Cardiac septum (tissue), 1 donor: ENCODE results near the gene BLCAP. TPM values are rescaled to one million over a fixed set of nuclear protein-coding genes. Genes with fewer than 3 reads are reported as not detected.

Experiments used
- DNase-seq: peaks from one replicate; pipeline ENCODE4 v3.0.0-alpha.2; 2020; ENCODE audit warnings: low spot score
- intact Hi-C: fragments of 100-400 bp; cut with DNase I; formaldehyde crosslinking; loops from one replicate; pipeline ENCODE4 v1.14.0; 2022
- total RNA-seq: library from RNA; stranded (reverse); fragmentation: NEBNext Ultra II Directional; extraction: Animal tissue kit (Norgen Biotek cat#: 25700); gene quantifications from one replicate; pipeline ENCODE4 v1.2.1, GENCODE V29; 2021
- donor health status: DM: no; HTN: no; CAD: no.

Gene BLCAP
- total RNA-seq, 1 donor from 2014 or later, result 89.3 TPM

DNA sequence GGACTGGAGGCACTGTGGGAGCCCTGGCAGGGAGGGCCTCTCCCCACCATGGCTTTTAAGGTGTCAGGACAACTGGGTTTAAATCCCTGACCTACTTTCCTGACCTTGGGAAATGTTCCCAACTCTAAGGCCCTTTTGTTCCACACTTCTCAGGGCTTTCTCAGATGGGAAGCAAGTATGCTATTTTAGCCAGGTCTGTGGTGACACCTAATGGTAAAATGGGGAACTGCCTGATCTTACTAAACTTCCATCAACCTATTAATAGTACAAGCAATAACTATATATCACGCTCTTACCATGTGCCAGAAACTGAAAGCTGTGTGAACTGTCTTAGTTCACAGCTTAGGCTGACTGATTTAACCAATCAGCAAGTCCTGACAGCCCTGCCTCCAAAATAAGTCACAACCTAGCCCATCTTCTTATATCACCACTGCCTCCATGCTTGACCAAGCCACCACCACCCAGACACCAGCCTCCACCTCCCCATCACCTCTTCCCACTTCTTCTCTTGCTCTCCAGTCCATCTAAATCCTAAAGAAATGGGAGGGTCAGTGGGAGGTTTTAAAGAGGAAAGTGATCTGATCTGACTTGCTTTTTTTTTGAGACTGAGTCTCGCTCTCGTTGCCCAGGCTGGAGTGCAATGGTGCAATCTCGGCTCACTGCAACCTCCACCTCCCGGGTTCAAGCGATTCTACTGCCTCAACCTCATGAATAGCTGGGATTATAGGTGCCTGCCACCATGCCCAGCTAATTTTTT lies 6.9 kb upstream of the BLCAP start:
- intact Hi-C loops, result loop anchor here (2.0 kb wide), 2 partner anchors 264 to 340 kb away; no protein-coding TSS in a partner anchor
- DNase-seq, result no peak

DNA sequence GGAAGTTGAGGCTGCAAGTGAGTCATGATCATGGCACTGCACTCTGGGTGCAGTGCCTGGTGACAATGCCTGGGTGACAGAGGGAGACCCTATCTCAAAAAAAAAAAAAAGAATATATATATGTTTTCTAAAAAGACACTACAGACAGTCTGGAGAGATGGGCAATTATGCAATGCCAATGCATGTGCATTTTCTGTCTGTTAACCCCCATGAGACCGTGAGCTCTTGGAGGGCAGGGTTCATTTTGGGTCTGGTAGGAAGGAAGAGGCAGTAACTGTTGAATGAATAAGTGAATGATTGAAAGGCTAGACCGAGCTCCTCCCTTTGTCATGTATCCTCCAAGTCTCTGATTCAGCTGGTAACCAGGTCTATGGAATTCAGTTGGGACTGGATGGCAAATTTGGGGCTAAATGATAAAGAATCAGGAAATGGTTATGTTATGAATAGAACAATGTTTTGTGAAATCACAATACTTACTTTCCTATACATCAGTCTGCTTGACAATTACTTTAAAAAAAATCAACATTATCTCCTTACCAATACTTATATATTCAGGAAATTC lies 5.6 kb upstream of the BLCAP start:
- no peak for DNase-seq
- intact Hi-C loops, result no loop called here

DNA sequence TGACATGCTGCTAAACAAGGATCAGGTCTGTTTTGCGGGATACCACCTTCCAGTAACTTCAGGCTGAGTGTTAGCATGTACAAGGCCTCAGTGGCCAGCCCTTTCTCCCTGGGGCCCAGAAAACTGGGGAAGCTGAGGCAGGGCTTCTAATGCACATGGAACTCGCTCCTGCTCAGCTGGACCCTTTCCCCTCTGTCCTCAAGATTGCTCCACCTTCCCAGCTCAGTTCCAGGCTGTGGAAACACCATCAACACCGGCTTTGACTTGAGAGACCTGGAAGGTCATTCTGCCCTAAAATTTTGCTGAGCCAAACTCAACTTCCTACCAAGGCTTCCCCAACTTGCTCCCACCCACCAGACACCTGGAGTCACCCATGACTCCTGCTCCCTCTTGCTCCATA lies 4.2 kb upstream of the BLCAP start:
- intact Hi-C loops, result no loop called here
- no peak for DNase-seq

DNA sequence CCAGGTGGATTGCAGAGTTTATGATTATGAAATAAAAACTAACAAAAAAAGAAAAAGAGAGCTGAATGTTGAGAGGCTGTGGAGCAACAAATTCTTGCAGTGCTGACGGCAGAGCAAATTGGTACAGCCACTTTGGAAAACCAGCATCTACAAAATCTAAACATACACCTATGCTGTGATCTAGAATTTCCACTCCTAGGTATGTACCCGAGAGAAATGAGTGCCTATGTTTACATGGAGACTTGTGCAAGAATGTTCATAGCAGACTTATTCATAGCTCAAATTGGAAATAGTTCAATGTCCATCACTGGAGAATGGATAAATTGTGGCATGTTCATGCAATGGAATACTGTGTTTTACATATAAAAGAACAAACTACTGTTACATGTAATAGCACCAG lies 3.0 kb upstream of the BLCAP start:
- intact Hi-C loops, result no loop called here
- no peak for DNase-seq

DNA sequence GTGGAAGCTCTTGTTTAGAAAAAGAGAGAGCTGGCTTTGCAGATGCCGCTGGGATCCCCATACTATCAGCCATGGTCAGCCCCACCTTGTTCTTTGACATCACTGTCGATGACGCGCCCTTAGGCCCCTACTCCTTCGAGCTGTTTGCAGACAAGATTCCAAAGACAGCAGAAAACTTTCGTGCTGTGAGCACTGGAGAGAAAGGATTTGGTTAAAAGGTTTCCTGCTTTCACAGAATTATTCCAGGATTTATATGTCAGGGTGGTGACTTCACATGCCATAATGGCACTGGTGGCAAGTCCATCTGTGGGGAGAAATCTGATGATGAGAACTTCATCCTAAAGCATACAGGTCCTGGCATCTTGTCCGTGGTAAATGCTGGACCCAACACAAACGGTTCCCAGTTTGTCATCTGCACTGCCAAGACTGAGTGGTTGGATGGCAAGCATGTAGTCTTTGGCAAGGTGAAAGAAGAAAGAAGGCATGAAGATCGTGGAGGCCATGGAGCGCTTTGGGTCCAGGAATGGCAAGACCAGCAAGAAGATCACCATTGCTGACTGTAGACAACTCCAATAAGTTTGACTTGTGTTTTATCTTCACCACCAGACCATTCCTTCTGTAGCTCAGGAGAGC lies 2.4 kb upstream of the BLCAP start:
- intact Hi-C loops, result loop anchor here (5.0 kb wide), 2 partner anchors 143 to 243 kb away; partner anchors contain the start of gene MANBAL
- no peak for DNase-seq

DNA sequence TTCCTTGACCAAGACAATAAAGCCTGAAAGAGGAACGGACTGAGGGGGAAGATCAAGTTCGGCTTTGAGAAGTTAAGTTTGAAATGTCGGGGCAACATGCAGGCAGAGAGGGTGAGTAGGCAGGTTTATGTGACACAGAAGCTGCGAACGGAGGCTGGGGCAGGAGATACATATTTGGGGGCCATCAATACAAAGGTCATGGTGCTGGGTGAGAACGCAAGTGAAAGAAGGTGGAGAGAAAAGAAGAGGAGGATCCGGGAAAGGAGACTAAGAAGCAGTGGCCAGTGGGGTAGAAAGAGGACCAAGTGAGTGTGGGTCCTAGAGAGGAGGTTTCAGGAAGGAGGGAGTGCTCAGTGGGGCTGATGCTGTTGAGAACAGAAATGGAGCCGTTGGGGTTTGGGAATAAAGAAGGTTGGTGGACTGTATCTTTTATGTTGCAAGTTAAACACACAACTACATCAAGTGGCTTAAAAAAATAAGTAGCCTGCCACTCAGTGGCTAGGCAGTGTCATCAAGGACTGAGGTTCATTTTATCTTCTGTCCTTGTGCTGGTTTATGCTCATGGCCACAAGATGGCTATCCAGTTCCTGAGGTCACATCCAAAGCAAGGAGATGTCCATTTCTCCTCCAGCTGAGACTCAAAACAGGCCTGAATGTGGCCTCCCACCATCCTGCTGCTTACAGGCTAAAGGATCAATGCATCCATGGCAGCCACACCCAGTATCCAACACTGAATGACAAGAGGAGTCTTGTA lies 1.7 kb upstream of the BLCAP start:
- no peak for DNase-seq

DNA sequence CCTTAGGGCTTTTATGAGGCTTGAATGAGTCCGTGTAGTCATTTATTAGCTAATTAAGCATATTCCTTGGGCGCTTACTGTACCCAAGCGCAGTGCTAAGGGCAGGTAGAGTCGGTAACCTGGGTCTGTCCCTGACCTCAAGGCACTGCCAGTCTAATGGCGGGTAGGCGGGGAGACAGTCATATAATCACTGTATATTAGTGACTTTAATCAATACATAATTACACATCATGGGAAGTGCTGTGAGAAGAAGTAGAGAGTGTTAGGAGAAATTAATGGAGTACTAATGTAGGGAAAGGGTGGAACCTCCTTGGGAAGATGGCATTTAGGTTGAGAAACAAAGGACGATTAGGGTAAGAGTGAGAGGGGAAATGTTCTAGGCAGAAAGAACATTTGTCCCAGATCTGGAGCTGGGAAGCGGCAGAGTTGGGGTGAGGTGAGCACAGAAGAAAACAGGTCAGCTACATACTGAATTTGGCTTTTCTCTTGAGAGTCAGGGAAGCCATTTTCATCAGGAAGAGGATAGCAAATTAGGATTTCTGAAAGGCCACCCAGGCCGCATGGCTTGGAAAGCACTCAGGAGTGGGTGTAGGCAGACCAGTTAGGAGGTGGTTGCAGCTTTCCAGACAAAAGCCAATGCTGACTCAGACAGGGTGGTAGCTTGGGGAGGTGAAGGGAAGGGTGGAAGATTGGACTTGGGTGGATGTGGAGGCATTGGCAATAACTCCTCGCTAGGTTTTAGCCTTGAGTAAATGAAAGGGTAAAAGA lies 954 bp upstream of the BLCAP start:
- intact Hi-C loops, result loop anchor here (5.0 kb wide), 2 partner anchors 141 to 241 kb away; partner anchors contain the start of gene MANBAL
- no peak for DNase-seq

More for the DNA sequence above, 1.7 kb upstream of the BLCAP start:
- intact Hi-C loops, result loop anchor here (5.0 kb wide), 2 partner anchors 142 to 242 kb away; partner anchors contain the start of gene MANBAL

DNA sequence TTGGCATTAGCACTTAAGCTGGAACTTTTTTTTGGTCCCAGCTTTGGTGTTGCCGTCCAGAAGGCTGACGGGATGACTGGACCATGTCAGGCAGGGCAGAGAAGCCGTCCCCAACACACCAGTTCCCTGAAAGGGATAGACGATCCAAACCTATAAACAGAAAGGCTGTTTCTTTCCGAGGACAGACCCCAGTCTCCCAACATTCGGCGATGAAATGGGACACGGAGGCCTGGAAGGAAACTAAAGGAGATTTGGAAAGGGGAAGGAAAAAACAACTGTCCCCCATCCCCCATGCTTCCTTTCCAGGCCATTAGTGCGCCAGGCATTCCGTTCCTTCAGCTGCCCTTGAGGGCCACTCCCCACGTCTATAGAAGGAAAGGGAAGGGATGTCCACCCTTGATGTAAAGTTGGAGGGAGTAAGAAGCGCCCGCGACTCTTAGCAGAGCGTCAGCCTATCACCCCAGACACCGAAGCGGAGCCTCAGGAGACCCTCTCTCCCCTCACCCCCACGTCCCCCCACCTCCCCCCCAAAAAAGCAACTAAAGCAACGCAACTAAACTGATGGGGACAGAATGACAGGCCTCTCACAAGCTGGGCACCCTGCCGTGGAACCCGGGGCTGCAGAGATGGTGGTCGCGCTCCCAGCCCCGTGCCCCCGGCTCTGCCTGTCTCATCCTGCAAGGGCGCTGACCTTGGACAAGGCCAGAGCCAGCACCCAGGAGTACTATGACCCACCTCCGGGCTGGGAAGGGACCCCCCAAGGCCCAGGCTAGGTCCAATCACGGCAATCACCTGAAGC lies 638 bp downstream of the BLCAP start:
- intact Hi-C loops, result loop anchor here (5.0 kb wide), 2 partner anchors 140 to 240 kb away; partner anchors contain the start of gene MANBAL
- no peak for DNase-seq

DNA sequence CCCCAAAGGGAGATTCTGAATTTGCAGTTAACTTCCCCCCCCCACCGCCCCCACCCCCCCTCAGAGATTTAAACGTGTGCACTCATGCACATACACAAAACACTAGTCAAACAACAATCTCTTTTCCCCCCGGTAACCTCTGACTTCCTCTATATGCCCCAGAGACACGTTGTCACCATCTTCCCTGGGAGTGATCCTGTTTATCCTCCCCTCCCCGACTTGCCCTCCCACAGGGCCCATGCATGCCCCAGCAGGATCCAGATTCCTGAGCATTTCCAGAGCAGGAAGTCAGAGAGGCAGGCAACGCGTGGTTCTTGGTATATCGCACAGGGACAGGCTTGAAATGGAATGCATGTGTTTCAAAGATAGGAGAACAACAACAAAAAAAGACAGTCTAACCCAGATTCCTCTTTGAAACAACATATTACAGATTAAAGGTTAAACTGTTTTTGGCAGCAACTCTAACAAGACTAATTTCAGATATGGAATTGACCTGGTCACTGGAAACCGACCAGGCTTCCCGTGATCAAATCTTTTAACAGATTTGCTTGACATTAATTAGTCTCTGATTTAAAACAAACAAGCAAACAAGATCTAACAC lies 1.3 kb downstream of the BLCAP start:
- no peak for DNase-seq
- intact Hi-C loops, result loop anchor here (5.0 kb wide), 2 partner anchors 139 to 239 kb away; partner anchors contain the start of gene MANBAL

DNA sequence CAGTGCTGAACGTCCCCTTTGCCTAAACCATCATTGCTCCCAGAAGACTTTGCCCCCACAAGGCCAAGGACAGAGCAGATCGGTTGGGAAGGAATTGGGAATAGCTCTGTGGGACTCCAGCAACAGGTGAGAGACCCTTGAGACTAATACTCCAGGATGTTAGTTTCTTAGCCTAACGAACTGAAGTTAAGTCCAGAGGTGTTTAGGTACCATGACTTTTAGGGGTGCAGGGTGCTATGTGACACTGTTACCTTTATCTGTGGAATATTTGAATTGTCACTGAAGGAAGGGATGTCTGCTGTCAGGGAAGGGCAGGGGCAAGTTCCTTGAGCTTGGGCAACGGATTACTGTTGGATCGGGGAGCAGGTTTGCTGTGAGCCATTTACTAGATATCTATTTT lies 1.9 kb downstream of the BLCAP start:
- intact Hi-C loops, result loop anchor here (5.0 kb wide), 2 partner anchors 139 to 239 kb away; partner anchors contain the start of gene MANBAL
- DNase-seq, result no peak

DNA sequence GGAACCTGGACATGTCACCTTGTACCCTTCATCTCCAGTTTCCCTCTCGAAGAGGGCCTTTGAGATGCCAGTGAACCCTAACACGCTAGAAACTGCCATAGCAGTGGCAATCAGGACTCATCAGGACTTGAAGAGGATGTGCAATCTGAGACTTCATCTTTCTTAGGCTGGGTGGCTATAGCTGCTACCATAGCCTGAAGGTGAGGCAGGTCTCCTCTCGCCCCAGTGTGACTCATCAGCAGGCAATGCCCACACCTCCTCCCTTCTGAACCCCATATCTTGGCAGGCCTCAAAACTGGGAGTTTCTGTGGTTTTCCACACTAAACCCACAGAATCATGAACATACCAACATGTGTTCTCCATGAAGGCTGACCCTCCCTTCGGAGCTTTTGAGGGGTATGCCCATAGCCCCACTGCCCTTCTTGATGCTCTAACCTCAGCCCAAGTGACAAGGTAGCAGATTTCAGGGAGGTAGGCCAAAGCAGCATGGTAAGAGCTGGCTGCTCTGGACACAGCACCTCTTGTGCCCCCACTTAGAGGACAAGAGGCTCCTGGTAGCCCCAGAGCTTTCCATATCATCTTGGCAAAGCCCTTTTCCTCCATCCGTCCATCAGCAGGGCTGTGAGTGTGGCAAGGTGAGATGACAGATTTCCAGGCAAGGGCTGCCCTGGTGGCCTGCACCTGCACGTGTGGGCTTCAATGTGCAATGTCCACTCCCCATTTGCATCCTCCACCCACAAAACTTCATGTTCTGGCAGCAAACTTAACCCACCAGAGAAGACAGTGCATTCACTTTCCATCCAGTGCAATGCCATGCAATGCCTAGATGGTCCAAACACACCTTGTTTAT lies 2.6 kb downstream of the BLCAP start:
- no peak for DNase-seq
- intact Hi-C loops, result loop anchor here (5.0 kb wide), 2 partner anchors 138 to 238 kb away; partner anchors contain the start of gene MANBAL

DNA sequence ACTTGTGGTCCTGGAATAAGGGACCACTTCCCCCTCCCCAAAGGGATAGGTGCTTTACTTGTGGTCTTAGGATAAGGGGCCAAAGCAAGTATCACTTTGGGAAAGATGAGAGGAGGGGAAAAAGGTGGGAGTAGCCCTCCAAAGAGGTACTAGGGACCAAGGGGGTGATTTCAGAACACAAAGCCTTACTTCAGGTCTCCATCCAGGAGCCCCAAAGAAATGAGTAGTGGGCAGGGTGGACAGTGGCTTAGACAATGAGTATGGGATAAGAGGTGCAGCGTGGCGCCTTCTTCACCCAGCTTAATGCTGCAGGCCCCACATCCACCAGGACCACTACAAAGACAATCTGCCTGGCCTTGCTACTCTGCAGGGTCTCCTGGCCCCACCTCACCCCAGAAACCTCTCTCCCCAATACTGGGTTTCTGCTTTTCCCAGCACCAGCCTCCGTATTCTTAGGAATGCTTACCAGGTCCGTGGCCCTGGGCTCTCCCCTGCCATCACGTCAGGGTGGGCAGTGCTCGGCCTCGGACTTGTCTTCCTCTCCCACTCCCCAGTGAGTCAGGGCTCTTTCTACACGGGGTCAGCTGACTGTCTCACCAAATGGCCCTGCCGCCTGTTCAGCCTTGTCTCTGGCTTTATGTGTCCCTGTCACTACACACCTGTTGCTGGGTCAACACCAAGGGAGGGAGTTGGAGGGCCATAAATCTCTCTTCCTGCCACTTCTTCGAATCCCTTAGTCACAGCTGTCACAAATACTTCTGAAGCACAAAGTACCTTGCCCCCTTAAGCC lies 3.6 kb downstream of the BLCAP start:
- intact Hi-C loops, result no loop called here
- DNase-seq, result no peak

DNA sequence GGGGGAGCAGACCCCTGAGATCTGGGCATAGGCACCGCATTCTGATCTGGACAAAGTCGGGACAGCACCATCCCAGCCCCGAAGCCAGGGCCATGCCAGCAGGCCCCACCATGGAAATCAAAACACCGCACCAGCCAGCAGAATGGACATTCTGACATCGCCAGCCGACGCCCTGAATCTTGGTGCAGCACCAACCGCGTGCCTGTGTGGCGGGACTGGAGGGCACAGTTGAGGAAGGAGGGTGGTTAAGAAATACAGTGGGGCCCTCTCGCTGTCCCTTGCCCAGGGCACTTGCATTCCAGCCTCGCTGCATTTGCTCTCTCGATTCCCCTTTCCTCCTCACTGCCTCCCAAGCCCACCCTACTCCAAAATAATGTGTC lies 4.7 kb downstream of the BLCAP start:
- no peak for DNase-seq
- intact Hi-C loops, result no loop called here

DNA sequence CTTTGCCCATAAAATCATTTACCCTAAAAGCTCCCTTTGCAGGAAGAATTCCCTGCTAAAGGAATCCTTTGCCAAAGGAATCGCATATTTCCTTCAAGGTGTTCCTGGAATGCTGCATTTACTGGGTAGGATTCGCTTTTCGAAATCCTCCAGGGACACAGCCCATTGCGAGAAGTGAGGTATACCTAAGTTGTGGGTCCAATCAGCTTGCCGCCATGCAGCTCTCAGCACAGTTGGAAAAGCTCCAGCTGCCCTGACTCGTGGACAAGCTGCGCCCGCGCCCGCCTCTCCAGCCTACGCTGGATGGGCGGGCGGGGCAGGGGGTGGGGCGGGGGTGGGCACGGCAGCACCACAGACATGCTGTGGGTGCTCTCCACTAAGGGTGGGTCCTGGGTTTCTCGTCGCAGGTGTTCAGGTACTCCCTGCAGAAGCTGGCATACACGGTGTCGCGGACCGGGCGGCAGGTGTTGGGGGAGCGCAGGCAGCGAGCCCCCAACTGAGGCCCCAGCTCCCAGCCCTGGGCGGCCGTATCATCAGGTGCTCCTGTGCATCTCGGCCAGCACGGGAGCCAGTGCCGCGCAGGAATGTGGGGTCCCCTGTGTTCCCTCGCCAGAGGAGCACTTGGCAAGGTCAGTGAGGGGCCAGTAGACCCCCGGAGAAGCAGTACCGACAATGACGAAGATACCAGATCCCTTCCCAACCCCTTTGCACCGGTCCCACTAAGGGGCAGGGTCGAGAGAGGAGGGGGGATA lies 5.2 kb downstream of the BLCAP start:
- DNase-seq, result peak; percentile 80
- intact Hi-C loops, result no loop called here

DNA sequence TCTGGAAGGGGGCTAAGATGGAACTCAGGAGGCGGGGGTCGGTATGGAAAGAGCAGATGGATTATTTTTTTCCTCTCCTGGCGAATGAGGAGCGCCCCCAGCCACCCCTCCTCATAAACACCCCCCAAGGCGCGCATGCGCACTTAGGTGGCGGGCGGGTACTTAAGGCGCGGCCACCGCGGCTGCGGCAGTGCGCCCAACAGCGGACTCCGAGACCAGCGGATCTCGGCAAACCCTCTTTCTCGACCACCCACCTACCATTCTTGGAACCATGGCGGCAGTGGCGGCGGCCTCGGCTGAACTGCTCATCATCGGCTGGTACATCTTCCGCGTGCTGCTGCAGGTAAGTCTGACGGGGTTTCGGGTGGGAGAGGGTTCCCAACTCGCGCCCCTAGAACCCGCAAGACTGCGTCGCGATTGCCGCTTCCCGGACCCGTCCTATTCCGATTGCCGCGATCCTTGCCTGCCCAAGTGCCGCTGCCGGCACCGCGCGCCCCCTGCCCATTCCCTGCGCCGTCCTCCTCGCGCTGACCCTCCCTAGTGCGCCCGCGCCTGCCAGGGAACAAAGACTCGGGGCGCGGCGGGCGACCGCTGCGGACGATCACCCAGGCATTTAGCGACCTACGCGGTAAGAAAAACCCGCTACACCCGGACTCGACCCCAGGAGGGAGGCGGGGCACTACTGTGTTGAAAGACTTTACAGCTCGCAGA lies 6.5 kb downstream of the BLCAP start, which contains the start of gene NNAT:
NNAT (plus strand) TSS at position 190 of the 711 bp plus-strand sequence; CDS start at position 272, 82 bp downstream.
- intact Hi-C loops, result no loop called here
- DNase-seq, result no peak
